AG04450 (cell line): Measurements from ENCODE around the gene BCAM. TPM values are rescaled to one million over a fixed set of nuclear protein-coding genes. Genes with fewer than 3 reads are reported as not detected.

Experiments
- CTCF ChIA-PET: fragments of 300-600, 350-600 bp; formaldehyde crosslinking; extraction: SDS; loops from one replicate; lab custom pipeline; 2022; ENCODE audit warnings: antibody characterized with exemption, inconsistent platforms; lab: Charles Lee
- POLR2A ChIA-PET: fragments of 350-600 bp; formaldehyde crosslinking; extraction: SDS; loops from one replicate; lab custom pipeline; 2021; ENCODE audit warnings: antibody characterized with exemption, inconsistent platforms; lab: Yijun Ruan, JAX
- DNase-seq: peaks from one replicate; pipeline ENCODE4 v3.0.0-alpha.2; 2011; ENCODE audit warnings: low read depth, low spot score
- H3K27ac ChIP-seq: one replicate; pipeline ENCODE4 v1.5.1; 2012; ENCODE audit warnings: low read depth, low read length, control low read depth
- H3K27me3 ChIP-seq: one replicate; pipeline ENCODE4 v1.6.0; 2012; ENCODE audit warnings: low read length; ENCODE audit not compliant: control insufficient read depth, insufficient read depth
- H3K4me3 ChIP-seq: 2 replicates; pipeline ENCODE4 v1.5.1; 2011; ENCODE audit warnings: mild to moderate bottlenecking, low read depth, low read length, control low read depth
- H3K9me3 ChIP-seq: 2 replicates; pipeline ENCODE4 v1.5.1; 2012; ENCODE audit warnings: low read length; ENCODE audit not compliant: control insufficient read depth, insufficient read depth
- CTCF ChIP-seq: IDR thresholded peaks from 2 replicates; pipeline ENCODE4 v1.5.1; 2011; ENCODE audit warnings: low read depth, low read length, control low read depth, inconsistent platforms
- polyA plus RNA-seq: library from polyadenylated mRNA; depleted of rRNA; stranded (reverse); fragments of >200 nt; gene quantifications from 2 replicates; pipeline ENCODE4 v1.2.3, GENCODE V29; 2011

Gene BCAM
- polyA plus RNA-seq, 1 experiment: 8.4 TPM

- CTCF ChIA-PET: no interaction called here
- no peak overlapping the region for H3K27ac ChIP-seq
- DNase-seq: no peak
- TF ChIP-seq CTCF: no peak
- no peak overlapping the region for H3K4me3 ChIP-seq
- POLR2A ChIA-PET: no interaction called here
- H3K27me3 ChIP-seq: no peaks in the 10 kb centered on the region
- no peaks in the 10 kb centered on the region; the same call in 1 of the 2 replicates for H3K9me3 ChIP-seq
These were observed 7.4 kb downstream of the BCAM start for GRCh38 chr19:44816301-44816700.

GRCh38 chr19:44817725-44818465, 9.0 kb downstream of the BCAM start:
- ChIA-PET POLR2A (interaction anchor here (0.9 kb wide), 1 partner anchor 9 kb away, joined by 3 read pairs; the partner anchor contains the start of gene BCAM), CTCF (no interaction called here)
- no peaks in the 10 kb centered on the region for H3K27me3 ChIP-seq
- DNase-seq: no peak
- TF ChIP-seq CTCF: no peak
- H3K9me3 ChIP-seq: no peaks in the 10 kb centered on the region; the same call in 1 of the 2 replicates
- no peak overlapping the region for H3K27ac ChIP-seq
- no peak overlapping the region for H3K4me3 ChIP-seq

DNA sequence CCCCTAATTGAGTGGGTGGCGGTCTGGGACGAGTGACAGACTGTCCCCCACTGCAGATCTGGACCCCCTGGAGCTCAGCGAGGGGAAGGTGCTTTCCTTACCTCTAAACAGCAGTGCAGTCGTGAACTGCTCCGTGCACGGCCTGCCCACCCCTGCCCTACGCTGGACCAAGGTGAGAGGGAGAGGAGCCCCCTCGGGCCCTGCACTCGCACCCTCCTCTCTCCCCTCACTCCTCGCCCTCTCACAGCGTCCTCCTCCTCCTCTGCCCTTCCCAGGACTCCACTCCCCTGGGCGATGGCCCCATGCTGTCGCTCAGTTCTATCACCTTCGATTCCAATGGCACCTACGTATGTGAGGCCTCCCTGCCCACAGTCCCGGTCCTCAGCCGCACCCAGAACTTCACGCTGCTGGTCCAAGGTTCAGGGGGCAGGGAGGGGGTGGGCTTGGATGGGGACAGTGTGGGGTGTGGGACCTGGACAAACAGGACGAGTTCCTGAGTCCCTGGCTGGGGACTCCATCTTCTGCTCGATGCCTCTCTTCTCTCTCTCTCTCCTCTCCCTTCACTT, 9.6 kb downstream of the BCAM start:
- Histone ChIP-seq H3K4me3 (no peak overlapping the region), H3K27ac (no peak overlapping the region), H3K27me3 (no peaks in the 10 kb centered on the region), H3K9me3 (no peaks in the 10 kb centered on the region; the same call in 1 of the 2 replicates)
- DNase-seq: no peak
- CTCF ChIA-PET: no interaction called here
- no peak for TF ChIP-seq CTCF
- POLR2A ChIA-PET: no interaction called here

GRCh38 chr19:44819246-44819832, 10.4 kb downstream of the BCAM start:
- Histone ChIP-seq H3K27ac (no peak overlapping the region), H3K9me3 (no peaks in the 10 kb centered on the region; the same call in 1 of the 2 replicates), H3K27me3 (no peaks in the 10 kb centered on the region), H3K4me3 (no peak overlapping the region)
- DNase-seq: no peak
- ChIA-PET POLR2A (interaction anchor here (0.6 kb wide), 1 partner anchor 23 kb away, joined by 3 read pairs; no protein-coding TSS in a partner anchor), CTCF (no interaction called here)
- no peak for TF ChIP-seq CTCF
